ENCODE measurements around the gene NKX1-1.
"Not testable (repeated sequence)": the region's sequence is repeated elsewhere in the genome, so short reads cannot be mapped to it uniquely, and the experiment has no call there.

The NKX1-1 gene

DNA sequence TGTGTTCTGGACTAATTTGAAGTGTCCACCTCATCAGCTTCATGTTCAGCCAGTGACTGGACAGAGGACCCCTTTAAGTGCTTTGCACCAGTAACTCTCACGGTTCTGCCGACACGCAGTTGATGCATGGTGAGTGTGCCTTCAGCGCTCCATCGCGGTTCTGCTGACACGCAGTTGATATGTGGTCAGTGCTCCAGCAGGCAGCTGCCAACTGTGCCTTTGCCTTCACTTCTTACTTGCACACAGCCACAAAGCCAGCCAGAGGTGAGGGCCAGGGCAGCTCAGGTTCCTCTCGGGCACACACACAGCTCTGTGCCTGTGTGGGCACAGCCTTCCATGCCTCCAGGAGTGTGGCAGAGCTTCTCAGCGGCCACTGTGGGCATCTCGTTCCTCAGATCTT lies 12.4 kb downstream of the NKX1-1 start:
- no peak for TF ChIP-seq POLR2A (IDR thresholded peaks at IDR 0.05; ENCODE audit: extremely low read depth, insufficient read length)
- TF ChIP-seq MAX (IDR thresholded peaks at IDR 0.05; ENCODE audit: low read depth, low read length) = no peak
- TF ChIP-seq MYC (IDR thresholded peaks at IDR 0.05; ENCODE audit: low read depth, low read length) = no peak
- no peak for TF ChIP-seq CTCF (IDR thresholded peaks at IDR 0.05; ENCODE audit: low read depth, low read length)
- no peak for DNase-seq (ENCODE audit: low read depth)
- H3K4me3 ChIP-seq (ENCODE audit: low read depth, low read length) = no peak overlapping the region

- not testable (repeated sequence) for H3K4me3 ChIP-seq (ENCODE audit: low read depth, low read length); DNase-seq (ENCODE audit: low read depth)
Measured at GRCh38 chr4:1393363-1393762, 12.9 kb downstream of the NKX1-1 start.

GRCh38 chr4:1385373-1386340 lies 20.6 kb downstream of the NKX1-1 start:
- no peak for DNase-seq (ENCODE audit: low read depth)
- no peak overlapping the region for H3K4me3 ChIP-seq (ENCODE audit: low read depth, low read length)
- no peak for TF ChIP-seq MYC (IDR thresholded peaks at IDR 0.05; ENCODE audit: low read depth, low read length)
- TF ChIP-seq CTCF (IDR thresholded peaks at IDR 0.05; ENCODE audit: low read depth, low read length) = no peak
- no peak for TF ChIP-seq POLR2A (IDR thresholded peaks at IDR 0.05; ENCODE audit: extremely low read depth, insufficient read length)
- no peak for TF ChIP-seq MAX (IDR thresholded peaks at IDR 0.05; ENCODE audit: low read depth, low read length)

DNA sequence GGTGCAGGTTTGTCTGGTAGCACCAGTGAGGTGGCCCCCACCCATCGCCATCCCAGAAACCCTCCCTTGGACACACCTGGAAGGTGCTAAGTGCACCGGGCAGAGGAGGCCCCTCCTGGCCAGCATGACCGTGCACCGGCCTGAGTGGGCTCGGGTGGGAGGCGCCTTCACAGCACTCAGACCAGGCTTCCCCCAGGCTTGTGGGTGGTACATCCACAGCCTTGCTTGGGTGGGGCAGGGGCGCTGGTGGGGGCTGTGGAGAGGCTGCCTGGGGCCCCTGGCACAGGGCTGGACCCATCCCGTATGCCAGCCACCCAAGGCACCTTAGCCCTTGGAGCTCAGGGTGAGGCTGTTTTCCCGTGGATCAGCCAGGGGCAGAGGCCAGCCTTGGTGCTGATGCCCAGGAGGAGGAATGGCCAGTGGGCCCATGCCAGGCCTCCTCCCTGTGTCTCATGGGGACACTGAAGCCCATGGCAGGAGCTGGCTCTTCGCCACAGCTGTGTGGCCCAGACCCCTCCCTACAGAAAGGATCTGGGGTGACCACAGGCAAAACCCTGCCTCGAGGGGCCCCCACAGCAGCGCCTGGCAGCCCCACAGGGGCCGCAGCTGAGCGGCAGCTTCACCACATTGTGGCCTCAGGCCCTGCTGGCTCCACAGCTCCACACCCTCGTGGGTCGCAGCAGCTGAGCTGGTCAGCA lies 21.4 kb downstream of the NKX1-1 start:
- TF ChIP-seq POLR2A (IDR thresholded peaks at IDR 0.05; ENCODE audit: extremely low read depth, insufficient read length) (no peak), MYC (IDR thresholded peaks at IDR 0.05; ENCODE audit: low read depth, low read length) (no peak), MAX (IDR thresholded peaks at IDR 0.05; ENCODE audit: low read depth, low read length) (no peak)
- no peak overlapping the region for H3K4me3 ChIP-seq (ENCODE audit: low read depth, low read length)
- no peak for DNase-seq (ENCODE audit: low read depth)

- no peak overlapping the region for H3K4me3 ChIP-seq (ENCODE audit: low read depth, low read length)
- TF ChIP-seq MAX (IDR thresholded peaks at IDR 0.05; ENCODE audit: low read depth, low read length) (no peak), MYC (IDR thresholded peaks at IDR 0.05; ENCODE audit: low read depth, low read length) (no peak), POLR2A (IDR thresholded peaks at IDR 0.05; ENCODE audit: extremely low read depth, insufficient read length) (no peak), CTCF (IDR thresholded peaks at IDR 0.05; ENCODE audit: low read depth, low read length) (no peak)
- no peak for DNase-seq (ENCODE audit: low read depth)
Measured at GRCh38 chr4:1383728-1384591, 22.3 kb downstream of the NKX1-1 start.

GRCh38 chr4:1382776-1383727 lies 23.2 kb downstream of the NKX1-1 start:
- no peak overlapping the region for H3K4me3 ChIP-seq (ENCODE audit: low read depth, low read length)
- TF ChIP-seq POLR2A (IDR thresholded peaks at IDR 0.05; ENCODE audit: extremely low read depth, insufficient read length) (no peak), MYC (IDR thresholded peaks at IDR 0.05; ENCODE audit: low read depth, low read length) (no peak), CTCF (IDR thresholded peaks at IDR 0.05; ENCODE audit: low read depth, low read length) (no peak), MAX (IDR thresholded peaks at IDR 0.05; ENCODE audit: low read depth, low read length) (no peak)
- DNase-seq (ENCODE audit: low read depth) = no peak
